HG03439 (cell line): ENCODE data around the gene KCNT1.

Experiments used
- ATAC-seq: cut with Tn5 transposase; IDR thresholded peaks from one replicate; pipeline ENCODE4 v1.9.1; 2021; ENCODE audit warnings: mild to moderate bottlenecking, moderate library complexity; ENCODE audit not compliant: unreplicated experiment

The KCNT1 gene

GRCh38 chr9:135777623-135778177 lies 75.7 kb downstream of the KCNT1 start:
- ATAC-seq = no peak

GRCh38 chr9:135778421-135778820 lies 76.4 kb downstream of the KCNT1 start:
- ATAC-seq = no peak

- no peak for ATAC-seq
These were observed 77.6 kb downstream of the KCNT1 start for GRCh38 chr9:135779571-135779970.

GRCh38 chr9:135780086-135780485 lies 78.1 kb downstream of the KCNT1 start:
- ATAC-seq = no peak

GRCh38 chr9:135780626-135781025 lies 78.6 kb downstream of the KCNT1 start:
- ATAC-seq = no peak

- no peak for ATAC-seq
These were observed 81.0 kb downstream of the KCNT1 start for GRCh38 chr9:135782946-135783345.

GRCh38 chr9:135783540-135784245 lies 81.7 kb downstream of the KCNT1 start:
- no peak for ATAC-seq

GRCh38 chr9:135785013-135785575 lies 83.1 kb downstream of the KCNT1 start:
- ATAC-seq = no peak

GRCh38 chr9:135786146-135786690 lies 84.2 kb downstream of the KCNT1 start:
- no peak for ATAC-seq

- ATAC-seq = no peak
These were observed 85.3 kb downstream of the KCNT1 start for GRCh38 chr9:135787317-135787716.

- ATAC-seq = no peak
These were observed 86.0 kb downstream of the KCNT1 start for GRCh38 chr9:135787776-135788575.

- ATAC-seq = no peak
These were observed 86.8 kb downstream of the KCNT1 start for GRCh38 chr9:135788576-135789300.

- no peak for ATAC-seq
These were observed 87.9 kb downstream of the KCNT1 start for GRCh38 chr9:135789838-135790291.

GRCh38 chr9:135790356-135790755 lies 88.4 kb downstream of the KCNT1 start:
- no peak for ATAC-seq

- no peak for ATAC-seq
These were observed 88.9 kb downstream of the KCNT1 start for GRCh38 chr9:135790850-135791249.

- no peak for ATAC-seq
These were observed 89.7 kb downstream of the KCNT1 start for GRCh38 chr9:135791431-135792267.

GRCh38 chr9:135792268-135793128 lies 90.5 kb downstream of the KCNT1 start:
- ATAC-seq = no peak

GRCh38 chr9:135793221-135794056 lies 91.5 kb downstream of the KCNT1 start:
- no peak for ATAC-seq
